H9 (cell line): Measurements from ENCODE around the gene FKBP11. TPM values are rescaled to one million over a fixed set of nuclear protein-coding genes. Genes with fewer than 3 reads are reported as not detected.

ENCODE experiments used
- DNase-seq: peaks from one replicate; pipeline ENCODE4 v3.0.0-alpha.2; 2017
- H2AFZ ChIP-seq: one replicate; pipeline ENCODE4 v1.6.1; 2013; ENCODE audit warnings: mild to moderate bottlenecking, low read length, control low read depth, moderate library complexity
- H2AK5ac ChIP-seq: 2 replicates; pipeline ENCODE4 v1.6.1; 2013; ENCODE audit warnings: low read length, control low read depth, mixed read lengths; ENCODE audit not compliant: insufficient read length
- H2BK120ac ChIP-seq: one replicate; pipeline ENCODE4 v1.6.1; 2013; ENCODE audit warnings: low read depth, mild to moderate bottlenecking, low read length, control low read depth, inconsistent platforms; ENCODE audit not compliant: poor library complexity, severe bottlenecking
- H2BK12ac ChIP-seq: 2 replicates; pipeline ENCODE4 v1.6.1; 2013; ENCODE audit warnings: low read length, control low read depth, mixed read lengths, low read depth; ENCODE audit not compliant: insufficient read length
- H2BK15ac ChIP-seq: 2 replicates; pipeline ENCODE4 v1.6.1; 2013; ENCODE audit warnings: low read depth, low read length, control low read depth
- H2BK20ac ChIP-seq: one replicate; pipeline ENCODE4 v1.6.1; 2013; ENCODE audit warnings: low read depth, mild to moderate bottlenecking, low read length, control low read depth, inconsistent platforms; ENCODE audit not compliant: poor library complexity, severe bottlenecking
- H2BK5ac ChIP-seq: 2 replicates; pipeline ENCODE4 v1.6.1; 2013; ENCODE audit warnings: low read length, control low read depth, mixed read lengths; ENCODE audit not compliant: insufficient read length
- H3K14ac ChIP-seq: 2 replicates; pipeline ENCODE4 v1.6.1; 2013; ENCODE audit warnings: low read length, control low read depth; ENCODE audit not compliant: insufficient read depth
- H3K18ac ChIP-seq: 2 replicates; pipeline ENCODE4 v1.6.1; 2013; ENCODE audit warnings: low read depth, mild to moderate bottlenecking, mixed read lengths, low read length, control low read depth; ENCODE audit not compliant: insufficient read length
- H3K23ac ChIP-seq: 2 replicates; pipeline ENCODE4 v1.6.1; 2013; ENCODE audit warnings: low read length, control low read depth, mixed read lengths, low read depth; ENCODE audit not compliant: insufficient read length
- H3K23me2 ChIP-seq: 2 replicates; pipeline ENCODE4 v1.6.1; 2013; ENCODE audit warnings: low read depth, mild to moderate bottlenecking, mixed read lengths, low read length, control low read depth; ENCODE audit not compliant: insufficient read length, poor library complexity, severe bottlenecking
- H3K27ac ChIP-seq: 2 replicates; pipeline ENCODE4 v1.5.1; 2013; ENCODE audit warnings: low read length, control low read depth, mixed read lengths, low read depth; ENCODE audit not compliant: insufficient read length
- H3K27me3 ChIP-seq: 2 replicates; pipeline ENCODE4 v1.6.1; 2013; ENCODE audit warnings: low read length, control low read depth, inconsistent platforms; ENCODE audit not compliant: insufficient read depth
- H3K4ac ChIP-seq: 2 replicates; pipeline ENCODE4 v1.6.1; 2013; ENCODE audit warnings: low read depth, mild to moderate bottlenecking, control low read depth, inconsistent platforms, low read length, moderate library complexity
- H3K4me1 ChIP-seq: 2 replicates; pipeline ENCODE4 v1.6.1; 2013; ENCODE audit warnings: low read length, control low read depth, inconsistent platforms; ENCODE audit not compliant: insufficient read depth
- H3K4me2 ChIP-seq: 2 replicates; pipeline ENCODE4 v1.6.1; 2013; ENCODE audit warnings: low read length, control low read depth, mixed read lengths; ENCODE audit not compliant: insufficient read length, insufficient read depth
- H3K56ac ChIP-seq: 2 replicates; pipeline ENCODE4 v1.6.1; 2013; ENCODE audit warnings: low read depth, mild to moderate bottlenecking, mixed read lengths, low read length, control low read depth; ENCODE audit not compliant: insufficient read length
- H3K79me1 ChIP-seq: 2 replicates; pipeline ENCODE4 v1.6.1; 2013; ENCODE audit warnings: low read depth, mild to moderate bottlenecking, moderate library complexity, low read length, control low read depth, inconsistent platforms; ENCODE audit not compliant: insufficient read depth, poor library complexity, severe bottlenecking
- H3K79me2 ChIP-seq: 2 replicates; pipeline ENCODE4 v1.6.1; 2013; ENCODE audit warnings: low read length, control low read depth, inconsistent platforms; ENCODE audit not compliant: insufficient read depth
- H3K9ac ChIP-seq: 2 replicates; pipeline ENCODE4 v1.6.1; 2013; ENCODE audit warnings: low read length, control low read depth, mixed read lengths; ENCODE audit not compliant: insufficient read length; ENCODE audit errors: extremely low read depth
- H3K9me3 ChIP-seq: one replicate; pipeline ENCODE4 v1.6.1; 2013; ENCODE audit warnings: low read depth, low read length, inconsistent platforms; ENCODE audit not compliant: control insufficient read depth
- H3T11ph ChIP-seq: one replicate; pipeline ENCODE4 v1.6.1; 2013; ENCODE audit warnings: mild to moderate bottlenecking, low read length, control low read depth, inconsistent platforms
- H4K20me1 ChIP-seq: one replicate; pipeline ENCODE4 v1.6.1; 2013; ENCODE audit not compliant: control insufficient read depth, insufficient read length, insufficient read depth
- H4K5ac ChIP-seq: 2 replicates; pipeline ENCODE4 v1.6.1; 2013; ENCODE audit warnings: low read depth, mild to moderate bottlenecking, mixed read lengths, low read length, control low read depth; ENCODE audit not compliant: insufficient read length
- H4K8ac ChIP-seq: replicated peaks from 2 replicates; pipeline ENCODE4 v1.6.1; 2013; ENCODE audit warnings: low read length, control low read depth, mixed read lengths, low read depth; ENCODE audit not compliant: insufficient read length
- H4K91ac ChIP-seq: 2 replicates; pipeline ENCODE4 v1.6.1; 2013; ENCODE audit warnings: low read depth, mild to moderate bottlenecking, moderate library complexity, mixed read lengths, low read length, control low read depth; ENCODE audit not compliant: insufficient read length
- H3K27ac Mint-ChIP-seq, 3 experiments: 2 replicates in 2 of 3; 3 replicates in 1 of 3; pipeline ENCODE4 v1.8.0; 2020 to 2021; ENCODE audit warnings: mixed read lengths in 3 of 3, mild to moderate bottlenecking in 1 of 3, moderate library complexity in 1 of 3
- H3K27me3 Mint-ChIP-seq: 2 replicates; pipeline ENCODE4 v1.8.0; 2021; ENCODE audit warnings: low read depth, mild to moderate bottlenecking, moderate library complexity, mixed read lengths
- H3K36me3 Mint-ChIP-seq, 3 experiments: 2 replicates in 2 of 3; 3 replicates in 1 of 3; pipeline ENCODE4 v1.8.0; 2020 to 2021; ENCODE audit warnings: low read depth in 3 of 3, mixed read lengths in 3 of 3; ENCODE audit not compliant: insufficient read depth in 1 of 3
- H3K4me1 Mint-ChIP-seq, 2 experiments: 2 replicates each; pipeline ENCODE4 v1.8.0; 2020; ENCODE audit warnings: mixed read lengths in 2 of 2
- H3K4me3 Mint-ChIP-seq, 2 experiments: 2 replicates in 1 of 2; 3 replicates in 1 of 2; pipeline ENCODE4 v1.8.0; 2020 to 2021; ENCODE audit warnings: mild to moderate bottlenecking in 2 of 2, mixed read lengths in 2 of 2, moderate library complexity in 1 of 2
- H3K9me3 Mint-ChIP-seq, 2 experiments: 2 replicates in 1 of 2; 3 replicates in 1 of 2; pipeline ENCODE4 v1.8.0; 2020; ENCODE audit warnings: mild to moderate bottlenecking in 2 of 2, mixed read lengths in 2 of 2, moderate library complexity in 1 of 2
- WGBS: extraction: QIAGEN DNeasy Blood & Tissue Kit; methylation state at CpG from one replicate; pipeline ENCODE4 v1.1.7; 2013; ENCODE audit warnings: missing lambda C conversion rate, low lambda C conversion rate, mixed read lengths; ENCODE audit not compliant: insufficient read length; ENCODE audit errors: extremely low coverage; 5-methylcytosine and 5-hydroxymethylcytosine counted together
- total RNA-seq: library from RNA; stranded (reverse); gene quantifications from 2 replicates; pipeline ENCODE4 v1.2.1, GENCODE V29; 2021
- TF ChIP-seq, protein P1 (sequence below): fragments of 200-600 bp; sonication (generic); conservative IDR thresholded peaks from 3 replicates; pipeline ENCODE4 v1.8.0; 2021; ENCODE audit warnings: antibody characterized with exemption, mild to moderate bottlenecking

The FKBP11 gene
- total RNA-seq, 1 experiment from 2014 or later: 40.8 TPM

DNA sequence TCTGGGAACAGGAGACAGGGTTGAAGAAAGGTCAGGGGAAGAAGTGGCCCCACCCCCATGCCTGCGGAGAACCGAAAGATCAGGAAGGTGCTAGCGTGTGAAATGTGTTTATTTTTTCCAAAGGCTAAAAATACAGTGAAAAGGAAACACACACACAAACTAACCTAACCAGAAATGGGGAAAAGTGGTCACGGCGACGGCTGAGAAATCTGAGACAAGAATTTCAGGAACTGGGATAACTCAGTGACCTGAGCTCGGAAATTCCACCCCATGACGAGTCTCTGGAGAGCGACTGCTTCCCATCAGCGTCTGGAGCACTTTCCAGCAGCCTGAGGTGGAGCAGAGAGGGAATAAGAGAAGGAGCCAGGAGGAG is 43.0 kb downstream of the FKBP11 start:
- Histone ChIP-seq H2BK20ac (no peak overlapping the region), H3T11ph (no peak overlapping the region), H3K56ac (no peak overlapping the region), H4K8ac (no peak overlapping the region), H3K4ac (no peak overlapping the region), H3K79me2 (no peaks in the 10 kb centered on the region), H4K20me1 (no peaks in the 10 kb centered on the region), H3K27ac (no peak overlapping the region), H3K9me3 (no peaks in the 10 kb centered on the region), H3K4me1 (peaks cover 4% of the 10 kb centered on the region; the same call in 1 of the 2 replicates), H3K18ac (no peak overlapping the region), H2BK15ac (no peak overlapping the region), H3K9ac (no peak overlapping the region), H3K79me1 (no peaks in the 10 kb centered on the region), H3K14ac (no peak overlapping the region), H2AFZ (no peak overlapping the region), H4K5ac (no peak overlapping the region), H2AK5ac (no peak overlapping the region), H3K23ac (no peak overlapping the region), H2BK5ac (no peak overlapping the region), H3K4me2 (peak overlapping the region; percentile 42), H3K23me2 (no peaks in the 10 kb centered on the region), H3K27me3 (no peaks in the 10 kb centered on the region), H2BK12ac (no peak overlapping the region), H4K91ac (no peak overlapping the region), H2BK120ac (no peak overlapping the region)
- no CpG with 5 or more reads among the region's 10 CpGs for WGBS
- peaks cover 28 to 50% of the 10 kb centered on the region in 2 experiments for H3K4me1 Mint-ChIP-seq
- no peaks in the 10 kb centered on the region for H3K9me3 Mint-ChIP-seq
- peaks cover 17% of the 10 kb centered on the region for H3K27me3 Mint-ChIP-seq
- peak overlapping the region in 1 of 3 experiments; percentile 38; a peak in 2 of 7 replicates for H3K27ac Mint-ChIP-seq
- TF ChIP-seq, protein P1, sequence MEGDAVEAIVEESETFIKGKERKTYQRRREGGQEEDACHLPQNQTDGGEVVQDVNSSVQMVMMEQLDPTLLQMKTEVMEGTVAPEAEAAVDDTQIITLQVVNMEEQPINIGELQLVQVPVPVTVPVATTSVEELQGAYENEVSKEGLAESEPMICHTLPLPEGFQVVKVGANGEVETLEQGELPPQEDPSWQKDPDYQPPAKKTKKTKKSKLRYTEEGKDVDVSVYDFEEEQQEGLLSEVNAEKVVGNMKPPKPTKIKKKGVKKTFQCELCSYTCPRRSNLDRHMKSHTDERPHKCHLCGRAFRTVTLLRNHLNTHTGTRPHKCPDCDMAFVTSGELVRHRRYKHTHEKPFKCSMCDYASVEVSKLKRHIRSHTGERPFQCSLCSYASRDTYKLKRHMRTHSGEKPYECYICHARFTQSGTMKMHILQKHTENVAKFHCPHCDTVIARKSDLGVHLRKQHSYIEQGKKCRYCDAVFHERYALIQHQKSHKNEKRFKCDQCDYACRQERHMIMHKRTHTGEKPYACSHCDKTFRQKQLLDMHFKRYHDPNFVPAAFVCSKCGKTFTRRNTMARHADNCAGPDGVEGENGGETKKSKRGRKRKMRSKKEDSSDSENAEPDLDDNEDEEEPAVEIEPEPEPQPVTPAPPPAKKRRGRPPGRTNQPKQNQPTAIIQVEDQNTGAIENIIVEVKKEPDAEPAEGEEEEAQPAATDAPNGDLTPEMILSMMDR: no peak
- DNase-seq: peak; percentile 71
- H3K4me3 Mint-ChIP-seq: peak overlapping the region; percentile 37 to 54
- no peaks in the 10 kb centered on the region for H3K36me3 Mint-ChIP-seq
